HEK293 (cell line): ENCODE results near the gene ADRB2.

Source experiments
- SETDB1 ChIP-seq: IDR thresholded peaks from one replicate; pipeline ENCODE4 v1.6.1; 2017; ENCODE audit warnings: mild to moderate bottlenecking, low read length, moderate library complexity, mixed read lengths; ENCODE audit not compliant: insufficient read length
- YY2 ChIP-seq: fragments of 450-650 bp; formaldehyde crosslinking; IDR thresholded peaks from 2 replicates; pipeline ENCODE4 v1.5.1; 2016; ENCODE audit warnings: missing biosample characterization, missing genetic modification characterization
- ZBTB7A ChIP-seq: fragments of 450-650 bp; formaldehyde crosslinking; IDR thresholded peaks from 2 replicates; pipeline ENCODE4 v1.5.1; 2016; ENCODE audit warnings: low read depth, missing biosample characterization, missing genetic modification characterization
- ZNF174 ChIP-seq: fragments of 450-650 bp; formaldehyde crosslinking; IDR thresholded peaks from 2 replicates; pipeline ENCODE4 v1.5.0; 2017; ENCODE audit warnings: missing biosample characterization, mild to moderate bottlenecking, missing genetic modification characterization
- ZNF558 ChIP-seq: fragments of 450-650 bp; formaldehyde crosslinking; IDR thresholded peaks from 2 replicates; pipeline ENCODE4 v1.5.1; 2016; ENCODE audit warnings: missing biosample characterization, missing genetic modification characterization
- ZNF560 ChIP-seq: fragments of 450-650 bp; formaldehyde crosslinking; IDR thresholded peaks from 2 replicates; pipeline ENCODE4 v1.5.1; 2017; ENCODE audit warnings: missing biosample characterization, missing genetic modification characterization, borderline replicate concordance
- ZNF747 ChIP-seq: fragments of 450-650 bp; formaldehyde crosslinking; IDR thresholded peaks from 2 replicates; pipeline ENCODE4 v1.5.1; 2016; ENCODE audit warnings: missing biosample characterization, missing genetic modification characterization
- TF ChIP-seq, protein P1 (sequence below): fragments of 450-650 bp; formaldehyde crosslinking; IDR thresholded peaks from 2 replicates; pipeline ENCODE4 v1.5.1; 2017; ENCODE audit warnings: missing biosample characterization, missing genetic modification characterization
- TF ChIP-seq, protein P2 (sequence below): fragments of 450-650 bp; formaldehyde crosslinking; IDR thresholded peaks from 2 replicates; pipeline ENCODE4 v1.5.1; 2016; ENCODE audit warnings: missing biosample characterization, missing genetic modification characterization
- TF ChIP-seq, protein P3 (sequence below): fragments of 450-650 bp; formaldehyde crosslinking; IDR thresholded peaks from 2 replicates; pipeline ENCODE4 v1.5.1; 2016; ENCODE audit warnings: missing biosample characterization, missing genetic modification characterization

DNA sequence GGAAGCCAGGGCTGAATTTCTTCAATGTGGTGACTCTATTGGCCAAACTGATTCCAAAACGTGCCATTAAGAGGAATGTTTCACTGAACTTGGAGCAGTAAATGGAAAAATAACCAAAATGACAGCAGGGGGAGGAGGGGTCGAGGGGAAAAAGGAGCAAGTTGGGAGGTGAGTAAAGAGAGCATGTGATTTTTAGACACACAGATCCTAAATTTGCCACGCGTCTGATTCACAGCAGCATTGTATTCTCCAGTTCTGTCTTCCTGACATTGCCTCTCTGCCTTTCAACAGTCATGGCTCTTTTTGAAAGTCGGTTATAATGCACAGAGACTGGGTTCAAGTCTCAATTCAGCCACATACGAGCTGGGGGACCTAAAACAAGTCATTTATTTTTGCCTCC is 22.0 kb upstream of the ADRB2 start:
- TF ChIP-seq YY2 (tag by site-specific recombination) (no peak), ZNF558 (no peak), ZNF747 (no peak), ZNF560 (tag by site-specific recombination) (no peak), ZNF174 (tag by site-specific recombination) (no peak), ZBTB7A (tag by site-specific recombination) (no peak), SETDB1 (no peak)
- TF ChIP-seq, protein P1, sequence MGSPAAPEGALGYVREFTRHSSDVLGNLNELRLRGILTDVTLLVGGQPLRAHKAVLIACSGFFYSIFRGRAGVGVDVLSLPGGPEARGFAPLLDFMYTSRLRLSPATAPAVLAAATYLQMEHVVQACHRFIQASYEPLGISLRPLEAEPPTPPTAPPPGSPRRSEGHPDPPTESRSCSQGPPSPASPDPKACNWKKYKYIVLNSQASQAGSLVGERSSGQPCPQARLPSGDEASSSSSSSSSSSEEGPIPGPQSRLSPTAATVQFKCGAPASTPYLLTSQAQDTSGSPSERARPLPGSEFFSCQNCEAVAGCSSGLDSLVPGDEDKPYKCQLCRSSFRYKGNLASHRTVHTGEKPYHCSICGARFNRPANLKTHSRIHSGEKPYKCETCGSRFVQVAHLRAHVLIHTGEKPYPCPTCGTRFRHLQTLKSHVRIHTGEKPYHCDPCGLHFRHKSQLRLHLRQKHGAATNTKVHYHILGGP (tag by site-specific recombination): no peak
- TF ChIP-seq, protein P2, sequence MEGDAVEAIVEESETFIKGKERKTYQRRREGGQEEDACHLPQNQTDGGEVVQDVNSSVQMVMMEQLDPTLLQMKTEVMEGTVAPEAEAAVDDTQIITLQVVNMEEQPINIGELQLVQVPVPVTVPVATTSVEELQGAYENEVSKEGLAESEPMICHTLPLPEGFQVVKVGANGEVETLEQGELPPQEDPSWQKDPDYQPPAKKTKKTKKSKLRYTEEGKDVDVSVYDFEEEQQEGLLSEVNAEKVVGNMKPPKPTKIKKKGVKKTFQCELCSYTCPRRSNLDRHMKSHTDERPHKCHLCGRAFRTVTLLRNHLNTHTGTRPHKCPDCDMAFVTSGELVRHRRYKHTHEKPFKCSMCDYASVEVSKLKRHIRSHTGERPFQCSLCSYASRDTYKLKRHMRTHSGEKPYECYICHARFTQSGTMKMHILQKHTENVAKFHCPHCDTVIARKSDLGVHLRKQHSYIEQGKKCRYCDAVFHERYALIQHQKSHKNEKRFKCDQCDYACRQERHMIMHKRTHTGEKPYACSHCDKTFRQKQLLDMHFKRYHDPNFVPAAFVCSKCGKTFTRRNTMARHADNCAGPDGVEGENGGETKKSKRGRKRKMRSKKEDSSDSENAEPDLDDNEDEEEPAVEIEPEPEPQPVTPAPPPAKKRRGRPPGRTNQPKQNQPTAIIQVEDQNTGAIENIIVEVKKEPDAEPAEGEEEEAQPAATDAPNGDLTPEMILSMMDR: no peak
- TF ChIP-seq, protein P3, sequence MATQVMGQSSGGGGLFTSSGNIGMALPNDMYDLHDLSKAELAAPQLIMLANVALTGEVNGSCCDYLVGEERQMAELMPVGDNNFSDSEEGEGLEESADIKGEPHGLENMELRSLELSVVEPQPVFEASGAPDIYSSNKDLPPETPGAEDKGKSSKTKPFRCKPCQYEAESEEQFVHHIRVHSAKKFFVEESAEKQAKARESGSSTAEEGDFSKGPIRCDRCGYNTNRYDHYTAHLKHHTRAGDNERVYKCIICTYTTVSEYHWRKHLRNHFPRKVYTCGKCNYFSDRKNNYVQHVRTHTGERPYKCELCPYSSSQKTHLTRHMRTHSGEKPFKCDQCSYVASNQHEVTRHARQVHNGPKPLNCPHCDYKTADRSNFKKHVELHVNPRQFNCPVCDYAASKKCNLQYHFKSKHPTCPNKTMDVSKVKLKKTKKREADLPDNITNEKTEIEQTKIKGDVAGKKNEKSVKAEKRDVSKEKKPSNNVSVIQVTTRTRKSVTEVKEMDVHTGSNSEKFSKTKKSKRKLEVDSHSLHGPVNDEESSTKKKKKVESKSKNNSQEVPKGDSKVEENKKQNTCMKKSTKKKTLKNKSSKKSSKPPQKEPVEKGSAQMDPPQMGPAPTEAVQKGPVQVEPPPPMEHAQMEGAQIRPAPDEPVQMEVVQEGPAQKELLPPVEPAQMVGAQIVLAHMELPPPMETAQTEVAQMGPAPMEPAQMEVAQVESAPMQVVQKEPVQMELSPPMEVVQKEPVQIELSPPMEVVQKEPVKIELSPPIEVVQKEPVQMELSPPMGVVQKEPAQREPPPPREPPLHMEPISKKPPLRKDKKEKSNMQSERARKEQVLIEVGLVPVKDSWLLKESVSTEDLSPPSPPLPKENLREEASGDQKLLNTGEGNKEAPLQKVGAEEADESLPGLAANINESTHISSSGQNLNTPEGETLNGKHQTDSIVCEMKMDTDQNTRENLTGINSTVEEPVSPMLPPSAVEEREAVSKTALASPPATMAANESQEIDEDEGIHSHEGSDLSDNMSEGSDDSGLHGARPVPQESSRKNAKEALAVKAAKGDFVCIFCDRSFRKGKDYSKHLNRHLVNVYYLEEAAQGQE: no peak
